Measurements from ENCODE around the gene ARHGAP15. TPM values are rescaled to one million over a fixed set of nuclear protein-coding genes. Genes with fewer than 3 reads are reported as not detected.

Gene ARHGAP15
- total and polyA plus RNA-seq, 4 donors, result 3.8 to 17.9 (median 13.2) TPM

- H3K27ac ChIP-seq (ENCODE audit: low read depth in 1 of 2, low read length in 2 of 2), result no peak overlapping the region
- WGBS, result 64% methylated on average over 1 of the region's 1 CpG
- no peak overlapping the region for H3K9ac ChIP-seq (ENCODE audit: low read depth in 1 of 2, low read length in 2 of 2)
- H3K4me3 ChIP-seq (ENCODE audit: low read depth in 1 of 3, low read length in 3 of 3), result no peak overlapping the region
- H3K9me3 ChIP-seq (ENCODE audit: control insufficient read depth in 4 of 4, low read length in 3 of 4), result no peaks in the 10 kb centered on the region
- no peaks in the 10 kb centered on the region for H3K36me3 ChIP-seq (ENCODE audit: control insufficient read depth in 4 of 4, insufficient read depth in 3 of 4, low read depth in 1 of 4, low read length in 3 of 4)
- peaks cover 0 to 3% (median 0%) of the 10 kb centered on the region in 4 donors for H3K27me3 ChIP-seq (ENCODE audit: control insufficient read depth in 4 of 4, insufficient read depth in 4 of 4, low read length in 3 of 4)
- DNase-seq (ENCODE audit: low spot score), result no peak
- no peak for TF ChIP-seq JUND (IDR thresholded peaks at IDR 0.05)
- no peak for TF ChIP-seq HNF4A (conservative IDR thresholded peaks at IDR 0.05)
- TF ChIP-seq FOXA2 (IDR thresholded peaks at IDR 0.05), result no peak
- TF ChIP-seq EGR1 (IDR thresholded peaks at IDR 0.05; ENCODE audit: low read depth in 2 of 2), result no peak
- TF ChIP-seq ATF3 (IDR thresholded peaks at IDR 0.05), result no peak
- no peak for TF ChIP-seq ZBTB33 (IDR thresholded peaks at IDR 0.05)
- no peak for TF ChIP-seq RXRA (IDR thresholded peaks at IDR 0.05)
- no peak for TF ChIP-seq FOXA1 (IDR thresholded peaks at IDR 0.05)
- no peak for TF ChIP-seq CTCF (IDR thresholded peaks at IDR 0.05; ENCODE audit: low read depth, low read length, missing input control)
- no peak for TF ChIP-seq NR2F2 (IDR thresholded peaks at IDR 0.05)
- TF ChIP-seq TAF1 (conservative IDR thresholded peaks at IDR 0.05), result no peak
- no peak for TF ChIP-seq GABPA (IDR thresholded peaks at IDR 0.05 in 1 of 2, conservative IDR thresholded peaks at IDR 0.05 in 1 of 2)
- TF ChIP-seq MAX (IDR thresholded peaks at IDR 0.05), result no peak
- peaks cover 0 to 6% (median 0%) of the 10 kb centered on the region in 4 donors for H3K4me1 ChIP-seq (ENCODE audit: control insufficient read depth in 4 of 4, insufficient read depth in 4 of 4, low read length in 3 of 4)
Measured at GRCh38 chr2:143165291-143165690, 36.1 kb downstream of the ARHGAP15 start.

- no peak overlapping the region for H3K9ac ChIP-seq (ENCODE audit: low read depth in 1 of 2, low read length in 2 of 2)
- DNase-seq (ENCODE audit: low spot score), result no peak
- no peaks in the 10 kb centered on the region for H3K4me1 ChIP-seq (ENCODE audit: control insufficient read depth in 4 of 4, insufficient read depth in 4 of 4, low read length in 3 of 4)
- H3K36me3 ChIP-seq (ENCODE audit: control insufficient read depth in 4 of 4, insufficient read depth in 3 of 4, low read depth in 1 of 4, low read length in 3 of 4), result no peaks in the 10 kb centered on the region
- 87% methylated on average over 1 of the region's 1 CpG for WGBS
- H3K27me3 ChIP-seq (ENCODE audit: control insufficient read depth in 4 of 4, insufficient read depth in 4 of 4, low read length in 3 of 4), result no peaks in the 10 kb centered on the region
- H3K4me3 ChIP-seq (ENCODE audit: low read depth in 1 of 3, low read length in 3 of 3), result no peak overlapping the region
- H3K9me3 ChIP-seq (ENCODE audit: control insufficient read depth in 4 of 4, low read length in 3 of 4), result no peaks in the 10 kb centered on the region
- TF ChIP-seq TAF1 (conservative IDR thresholded peaks at IDR 0.05), result no peak
- TF ChIP-seq CTCF (IDR thresholded peaks at IDR 0.05; ENCODE audit: low read depth, low read length, missing input control), result no peak
- no peak for TF ChIP-seq MAX (IDR thresholded peaks at IDR 0.05)
- no peak for TF ChIP-seq YY1 (IDR thresholded peaks at IDR 0.05)
- TF ChIP-seq HNF4G (IDR thresholded peaks at IDR 0.05), result no peak
- no peak for TF ChIP-seq SP1 (IDR thresholded peaks at IDR 0.05)
- TF ChIP-seq GABPA (IDR thresholded peaks at IDR 0.05 in 1 of 2, conservative IDR thresholded peaks at IDR 0.05 in 1 of 2), result no peak
- TF ChIP-seq RXRA (IDR thresholded peaks at IDR 0.05), result no peak
- no peak for TF ChIP-seq REST (IDR thresholded peaks at IDR 0.05)
- no peak for TF ChIP-seq ATF3 (IDR thresholded peaks at IDR 0.05)
- TF ChIP-seq JUND (IDR thresholded peaks at IDR 0.05), result no peak
- no peak for TF ChIP-seq HNF4A (conservative IDR thresholded peaks at IDR 0.05)
- no peak for TF ChIP-seq NR2F2 (IDR thresholded peaks at IDR 0.05)
- TF ChIP-seq ZBTB33 (IDR thresholded peaks at IDR 0.05), result no peak
- H3K27ac ChIP-seq (ENCODE audit: low read depth in 1 of 2, low read length in 2 of 2), result no peak overlapping the region
Measured at GRCh38 chr2:143169105-143169504, 39.9 kb downstream of the ARHGAP15 start.

All from liver (tissue), 9 donors.